ENCODE results near the gene PRKG1.

Gene PRKG1

DNA sequence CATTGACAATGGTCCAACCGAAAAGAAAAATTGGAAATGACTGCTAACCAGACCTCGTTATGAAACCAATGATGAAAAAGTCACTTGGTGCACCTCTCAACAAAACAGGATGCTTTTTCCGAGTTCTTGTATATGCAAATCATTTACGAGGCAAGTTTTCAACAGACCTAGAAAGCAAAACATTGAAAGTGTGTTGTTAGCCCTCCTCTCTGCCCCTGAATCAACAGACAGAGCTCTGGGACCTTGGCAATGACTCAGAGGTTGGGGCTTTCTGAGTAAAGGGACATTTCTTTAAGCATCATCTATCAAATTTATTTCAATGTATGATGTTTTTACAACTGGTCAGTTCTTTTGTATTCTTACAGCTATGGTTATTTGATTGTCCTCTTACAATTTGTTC, 1223.5 kb downstream of the PRKG1 start:
- no peak overlapping the region for H3K4me3 ChIP-seq (ENCODE audit: low read depth, low read length)
- TF ChIP-seq, protein P1, sequence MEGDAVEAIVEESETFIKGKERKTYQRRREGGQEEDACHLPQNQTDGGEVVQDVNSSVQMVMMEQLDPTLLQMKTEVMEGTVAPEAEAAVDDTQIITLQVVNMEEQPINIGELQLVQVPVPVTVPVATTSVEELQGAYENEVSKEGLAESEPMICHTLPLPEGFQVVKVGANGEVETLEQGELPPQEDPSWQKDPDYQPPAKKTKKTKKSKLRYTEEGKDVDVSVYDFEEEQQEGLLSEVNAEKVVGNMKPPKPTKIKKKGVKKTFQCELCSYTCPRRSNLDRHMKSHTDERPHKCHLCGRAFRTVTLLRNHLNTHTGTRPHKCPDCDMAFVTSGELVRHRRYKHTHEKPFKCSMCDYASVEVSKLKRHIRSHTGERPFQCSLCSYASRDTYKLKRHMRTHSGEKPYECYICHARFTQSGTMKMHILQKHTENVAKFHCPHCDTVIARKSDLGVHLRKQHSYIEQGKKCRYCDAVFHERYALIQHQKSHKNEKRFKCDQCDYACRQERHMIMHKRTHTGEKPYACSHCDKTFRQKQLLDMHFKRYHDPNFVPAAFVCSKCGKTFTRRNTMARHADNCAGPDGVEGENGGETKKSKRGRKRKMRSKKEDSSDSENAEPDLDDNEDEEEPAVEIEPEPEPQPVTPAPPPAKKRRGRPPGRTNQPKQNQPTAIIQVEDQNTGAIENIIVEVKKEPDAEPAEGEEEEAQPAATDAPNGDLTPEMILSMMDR (IDR thresholded peaks at IDR 0.05; ENCODE audit: low read depth, low read length), result no peak

DNA sequence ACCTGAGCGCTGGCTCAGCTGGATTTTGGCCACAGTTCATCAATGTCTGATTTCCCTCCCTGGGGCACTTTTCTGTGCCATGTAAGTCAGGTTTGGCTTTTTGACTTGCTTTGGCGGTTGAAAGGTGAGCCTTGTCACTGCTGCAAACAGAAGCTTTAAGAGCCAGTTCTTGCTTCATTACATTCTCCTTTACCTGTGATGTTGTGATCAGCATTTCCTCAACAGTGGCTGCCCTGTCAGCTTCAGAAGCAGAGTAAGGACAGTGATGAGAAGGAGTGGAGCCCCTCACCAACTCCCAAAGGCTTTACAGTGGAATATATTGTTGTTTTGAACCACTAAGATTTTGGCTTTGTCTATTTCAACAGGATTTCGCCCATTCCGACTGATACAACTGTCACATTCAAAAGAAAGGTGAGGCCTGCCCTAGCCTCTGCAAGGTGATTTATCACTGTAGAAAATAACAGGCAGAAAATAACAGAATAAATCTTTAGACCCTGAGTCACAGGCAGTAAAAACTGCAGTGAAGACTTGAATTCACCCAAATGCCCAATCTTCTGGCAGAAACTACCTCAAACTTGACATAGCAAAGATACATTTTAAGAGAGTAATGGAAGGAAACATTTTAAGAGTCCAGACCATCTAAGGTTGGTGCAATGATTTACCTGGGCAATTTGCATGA, 1226.5 kb downstream of the PRKG1 start:
- TF ChIP-seq, protein P1 (IDR thresholded peaks at IDR 0.05; ENCODE audit: low read depth, low read length), result no peak

DNA sequence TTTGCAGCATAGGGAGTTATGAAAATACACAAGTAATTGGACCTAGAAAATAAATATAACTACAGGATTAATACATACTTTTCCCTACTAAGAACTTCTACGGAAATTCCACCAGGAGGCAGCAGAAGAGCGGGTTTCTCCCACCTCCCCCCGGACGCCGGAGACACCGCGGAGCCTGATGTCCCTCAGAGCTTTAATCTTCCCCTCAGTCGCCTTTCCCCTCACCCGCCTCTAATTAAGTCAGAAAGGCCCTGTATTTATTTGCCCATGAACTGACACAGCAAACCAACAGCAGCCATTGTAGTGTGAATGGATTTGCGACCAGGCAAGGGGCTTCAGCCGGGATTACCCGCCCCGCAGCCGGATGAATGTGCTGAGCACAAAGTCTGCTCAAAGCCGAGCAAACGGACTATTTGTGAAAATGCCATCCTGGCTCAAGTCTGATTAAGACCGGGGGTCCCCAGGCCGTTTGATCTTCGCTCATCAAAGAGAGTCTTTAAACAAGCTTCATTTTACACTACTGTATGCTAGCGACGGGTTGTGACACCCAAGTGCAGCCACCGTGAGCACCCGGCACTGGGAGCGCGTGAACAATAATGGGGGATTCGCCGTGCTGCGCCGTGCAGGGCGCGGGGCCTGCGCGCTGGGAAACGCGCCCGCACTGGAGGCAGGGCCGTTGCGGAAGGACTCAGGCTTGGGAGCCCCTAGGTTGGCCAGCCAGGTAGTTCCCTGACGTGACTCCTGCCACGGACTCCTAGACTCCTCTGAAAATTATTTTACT, 1234.2 kb downstream of the PRKG1 start:
- H3K4me3 ChIP-seq (ENCODE audit: low read depth, low read length), result peak overlapping the region; percentile 59
- TF ChIP-seq, protein P1 (IDR thresholded peaks at IDR 0.05; ENCODE audit: low read depth, low read length), result peak; percentile 45; the same call in 1 of the 2 replicates

More for the DNA sequence above, 1226.5 kb downstream of the PRKG1 start:
- no peak overlapping the region for H3K4me3 ChIP-seq (ENCODE audit: low read depth, low read length)

DNA sequence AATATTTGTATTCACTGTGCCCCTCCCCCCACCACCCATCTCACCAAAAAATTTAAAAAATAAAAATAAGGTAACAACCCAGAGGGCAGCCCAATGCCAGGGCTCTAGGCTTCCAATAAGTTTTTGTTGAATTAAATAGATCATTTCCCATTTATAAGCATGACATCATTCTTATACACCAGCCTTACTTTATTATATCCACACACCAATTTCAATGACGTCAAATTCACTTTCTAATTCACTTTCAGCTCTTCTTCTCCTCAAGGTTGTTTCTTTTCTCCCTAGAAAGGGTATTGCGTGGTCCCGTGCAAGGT, 1238.6 kb downstream of the PRKG1 start:
- TF ChIP-seq, protein P1 (IDR thresholded peaks at IDR 0.05; ENCODE audit: low read depth, low read length), result no peak
- H3K4me3 ChIP-seq (ENCODE audit: low read depth, low read length), result peak overlapping the region; percentile 70

DNA sequence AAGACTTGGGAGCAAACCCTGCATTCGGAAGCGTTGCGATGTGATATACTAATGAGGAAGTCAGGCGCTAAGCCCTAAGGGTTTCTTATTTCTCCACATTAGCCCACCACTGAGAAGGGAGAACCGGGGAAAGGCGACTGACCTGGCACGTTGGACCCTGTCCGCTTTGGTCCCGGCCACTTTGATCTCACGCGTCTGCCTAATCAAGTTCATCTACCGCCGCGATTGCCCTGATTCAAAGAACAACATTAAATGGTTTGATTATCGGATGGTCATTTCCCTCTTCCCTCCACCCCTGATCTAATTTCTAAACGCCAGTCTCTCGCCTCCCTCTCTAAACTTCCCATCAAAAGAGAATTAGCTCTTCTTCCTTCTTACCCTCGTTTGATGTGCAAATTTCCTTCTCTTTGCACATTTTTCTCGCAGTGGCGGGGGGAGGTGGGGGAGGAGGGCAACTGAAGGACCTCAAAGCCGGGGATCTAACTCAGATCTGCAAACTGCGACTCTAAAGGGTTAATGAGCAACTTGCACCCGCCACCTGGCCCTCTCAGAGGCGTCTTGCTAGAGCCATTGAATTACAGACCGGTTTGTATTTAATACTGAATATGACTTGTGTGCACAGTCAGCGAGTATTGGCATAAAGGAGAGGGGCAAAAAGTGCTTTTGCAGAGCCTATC, 1239.1 kb downstream of the PRKG1 start:
- TF ChIP-seq, protein P1 (IDR thresholded peaks at IDR 0.05; ENCODE audit: low read depth, low read length), result no peak
- H3K4me3 ChIP-seq (ENCODE audit: low read depth, low read length), result peak overlapping the region; percentile 70

DNA sequence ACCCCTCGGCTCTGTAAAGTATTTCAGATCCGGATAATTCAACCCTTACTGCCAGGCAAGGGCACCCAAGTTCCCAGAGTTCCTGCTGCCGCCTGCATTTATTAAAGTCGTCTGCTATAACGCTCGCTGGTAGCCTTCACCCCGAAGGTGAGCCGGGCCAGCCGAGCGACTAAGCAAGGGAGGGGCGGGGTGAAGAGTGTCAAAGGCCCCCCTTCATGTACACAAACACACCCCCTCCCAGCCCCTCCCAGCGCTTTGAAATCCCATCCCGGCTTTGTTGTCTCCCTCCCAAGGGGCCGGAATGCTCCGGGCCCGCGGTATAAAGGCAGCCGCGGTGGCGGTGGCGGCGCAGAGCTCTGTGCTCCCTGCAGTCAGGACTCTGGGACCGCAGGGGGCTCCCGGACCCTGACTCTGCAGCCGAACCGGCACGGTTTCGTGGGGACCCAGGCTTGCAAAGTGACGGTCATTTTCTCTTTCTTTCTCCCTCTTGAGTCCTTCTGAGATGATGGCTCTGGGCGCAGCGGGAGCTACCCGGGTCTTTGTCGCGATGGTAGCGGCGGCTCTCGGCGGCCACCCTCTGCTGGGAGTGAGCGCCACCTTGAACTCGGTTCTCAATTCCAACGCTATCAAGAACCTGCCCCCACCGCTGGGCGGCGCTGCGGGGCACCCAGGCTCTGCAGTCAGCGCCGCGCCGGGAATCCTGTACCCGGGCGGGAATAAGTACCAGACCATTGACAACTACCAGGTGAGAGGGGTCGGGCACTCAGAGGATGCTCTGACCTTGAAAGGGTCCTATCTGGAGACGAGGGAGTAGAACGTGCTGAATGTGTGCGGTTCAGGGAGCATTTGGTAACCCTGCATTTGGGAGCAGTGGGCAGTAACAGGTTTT, 1239.9 kb downstream of the PRKG1 start, which contains the start of gene DKK1:
TSS of gene DKK1 (plus strand) at position 349 of the 889 bp plus-strand sequence. CDS start at position 503, 154 bp downstream.
- H3K4me3 ChIP-seq (ENCODE audit: low read depth, low read length), result peak within 1 kb of the TSS; percentile 70
- TF ChIP-seq, protein P1 (IDR thresholded peaks at IDR 0.05; ENCODE audit: low read depth, low read length), result peak; percentile 88
